ENCODE results near the gene ADRA2C.

Gene ADRA2C

DNA sequence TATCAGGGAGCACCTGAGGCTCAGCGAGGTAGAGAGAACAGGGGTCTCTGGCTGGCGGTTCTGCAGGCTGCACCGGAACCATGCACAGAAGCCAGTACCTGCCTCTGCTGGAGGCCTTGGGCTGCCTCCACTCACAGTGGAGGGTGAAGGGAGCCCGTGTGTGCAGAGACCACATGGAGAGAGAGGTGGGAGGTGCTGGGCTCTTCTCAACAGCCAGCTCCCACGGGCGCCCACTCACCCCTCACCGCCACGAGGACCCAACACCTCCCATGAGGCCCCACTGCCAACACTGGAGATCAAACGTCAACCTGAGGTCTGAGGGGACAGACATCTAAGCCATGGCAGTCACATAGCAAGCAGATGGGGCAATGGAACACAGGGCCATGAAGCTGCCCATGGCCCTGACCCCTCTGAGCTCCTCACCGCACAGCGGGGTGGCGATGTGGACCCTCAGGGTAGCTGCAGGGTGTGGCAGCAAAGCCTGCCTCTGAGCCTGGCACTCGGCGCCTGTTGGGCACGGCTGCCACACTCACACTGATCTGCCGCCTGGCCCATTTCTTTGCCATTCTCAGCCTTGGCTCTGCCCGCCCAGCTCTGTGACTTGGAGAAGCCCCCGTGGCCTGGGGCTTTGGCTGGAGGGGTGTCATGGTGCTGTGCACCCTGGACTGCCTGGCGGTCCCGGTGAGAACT, 44.8 kb downstream of the ADRA2C start:
- no peaks in the 10 kb centered on the region for H3K36me3 ChIP-seq (ENCODE audit: insufficient read depth, low read length)
- no peak overlapping the region for H3K4me2 ChIP-seq (ENCODE audit: low read length)
- H3K9me2 ChIP-seq (ENCODE audit: low read depth, low read length), result no peaks in the 10 kb centered on the region
- H4K20me1 ChIP-seq (ENCODE audit: insufficient read depth, low read length), result no peaks in the 10 kb centered on the region
- TF ChIP-seq, protein P1, sequence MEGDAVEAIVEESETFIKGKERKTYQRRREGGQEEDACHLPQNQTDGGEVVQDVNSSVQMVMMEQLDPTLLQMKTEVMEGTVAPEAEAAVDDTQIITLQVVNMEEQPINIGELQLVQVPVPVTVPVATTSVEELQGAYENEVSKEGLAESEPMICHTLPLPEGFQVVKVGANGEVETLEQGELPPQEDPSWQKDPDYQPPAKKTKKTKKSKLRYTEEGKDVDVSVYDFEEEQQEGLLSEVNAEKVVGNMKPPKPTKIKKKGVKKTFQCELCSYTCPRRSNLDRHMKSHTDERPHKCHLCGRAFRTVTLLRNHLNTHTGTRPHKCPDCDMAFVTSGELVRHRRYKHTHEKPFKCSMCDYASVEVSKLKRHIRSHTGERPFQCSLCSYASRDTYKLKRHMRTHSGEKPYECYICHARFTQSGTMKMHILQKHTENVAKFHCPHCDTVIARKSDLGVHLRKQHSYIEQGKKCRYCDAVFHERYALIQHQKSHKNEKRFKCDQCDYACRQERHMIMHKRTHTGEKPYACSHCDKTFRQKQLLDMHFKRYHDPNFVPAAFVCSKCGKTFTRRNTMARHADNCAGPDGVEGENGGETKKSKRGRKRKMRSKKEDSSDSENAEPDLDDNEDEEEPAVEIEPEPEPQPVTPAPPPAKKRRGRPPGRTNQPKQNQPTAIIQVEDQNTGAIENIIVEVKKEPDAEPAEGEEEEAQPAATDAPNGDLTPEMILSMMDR (IDR thresholded peaks at IDR 0.05; ENCODE audit: low read length), result no peak
- no peak for TF ChIP-seq EZH2 (IDR thresholded peaks at IDR 0.05; ENCODE audit: borderline replicate concordance, low read length)
- no peak overlapping the region for H3K27ac ChIP-seq (ENCODE audit: low read depth, low read length, poor library complexity, severe bottlenecking)
- no peaks in the 10 kb centered on the region for H3K9me3 ChIP-seq (ENCODE audit: low read length)
- H2AFZ ChIP-seq (ENCODE audit: low read length), result no peak overlapping the region
- H3K4me1 ChIP-seq (ENCODE audit: insufficient read depth, low read length, severe bottlenecking), result no peaks in the 10 kb centered on the region
- no peaks in the 10 kb centered on the region for H3F3A ChIP-seq (ENCODE audit: insufficient read depth, low read length)
- no peak overlapping the region for H3K9ac ChIP-seq (ENCODE audit: low read length)
- no peaks in the 10 kb centered on the region for H3K79me2 ChIP-seq (ENCODE audit: insufficient read depth, low read length)
- no peak overlapping the region for H3K4me3 ChIP-seq (ENCODE audit: low read depth, low read length, poor library complexity, severe bottlenecking)
- H3K27me3 ChIP-seq (ENCODE audit: insufficient read depth, low read length), result no peaks in the 10 kb centered on the region

DNA sequence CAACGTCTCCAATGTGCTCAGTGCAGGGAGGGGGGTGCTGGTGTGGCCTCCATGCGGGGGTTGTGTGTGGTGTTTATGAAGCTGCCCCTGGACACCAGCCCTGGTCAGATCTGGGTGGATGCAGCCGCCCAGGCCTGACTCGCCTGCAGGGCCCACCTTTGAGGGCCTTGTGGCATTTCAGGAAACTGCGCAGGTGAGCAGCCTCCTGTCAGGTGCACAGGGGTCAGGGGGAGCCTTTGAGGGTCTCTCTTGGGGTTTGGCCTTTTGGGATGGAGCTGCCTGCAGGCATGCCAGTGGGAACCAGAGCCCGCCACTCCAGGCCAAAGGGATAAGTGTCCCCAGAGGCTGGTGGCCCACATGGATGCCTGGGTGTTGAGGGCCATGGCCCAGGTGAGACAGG, 45.4 kb downstream of the ADRA2C start:
- no peaks in the 10 kb centered on the region for H3K9me2 ChIP-seq (ENCODE audit: low read depth, low read length)
- H3K9ac ChIP-seq (ENCODE audit: low read length), result no peak overlapping the region
- no peaks in the 10 kb centered on the region for H3K9me3 ChIP-seq (ENCODE audit: low read length)
- no peak overlapping the region for H3K27ac ChIP-seq (ENCODE audit: low read depth, low read length, poor library complexity, severe bottlenecking)
- no peak overlapping the region for H2AFZ ChIP-seq (ENCODE audit: low read length)
- no peak overlapping the region for H3K4me3 ChIP-seq (ENCODE audit: low read depth, low read length, poor library complexity, severe bottlenecking)
- no peaks in the 10 kb centered on the region for H3F3A ChIP-seq (ENCODE audit: insufficient read depth, low read length)
- no peaks in the 10 kb centered on the region for H3K27me3 ChIP-seq (ENCODE audit: insufficient read depth, low read length)
- H4K20me1 ChIP-seq (ENCODE audit: insufficient read depth, low read length), result no peaks in the 10 kb centered on the region
- H3K36me3 ChIP-seq (ENCODE audit: insufficient read depth, low read length), result no peaks in the 10 kb centered on the region
- no peaks in the 10 kb centered on the region for H3K4me1 ChIP-seq (ENCODE audit: insufficient read depth, low read length, severe bottlenecking)
- no peak for TF ChIP-seq EZH2 (IDR thresholded peaks at IDR 0.05; ENCODE audit: borderline replicate concordance, low read length)
- TF ChIP-seq, protein P1 (IDR thresholded peaks at IDR 0.05; ENCODE audit: low read length), result no peak
- no peak overlapping the region for H3K4me2 ChIP-seq (ENCODE audit: low read length)
- H3K79me2 ChIP-seq (ENCODE audit: insufficient read depth, low read length), result no peaks in the 10 kb centered on the region

GRCh38 chr4:3812211-3812934, 46.2 kb downstream of the ADRA2C start:
- H4K20me1 ChIP-seq (ENCODE audit: insufficient read depth, low read length), result no peaks in the 10 kb centered on the region

More at GRCh38 chr4:3812211-3812934, 46.2 kb downstream of the ADRA2C start:
- Histone ChIP-seq H3F3A (ENCODE audit: insufficient read depth, low read length) (no peaks in the 10 kb centered on the region), H3K9me3 (ENCODE audit: low read length) (no peaks in the 10 kb centered on the region), H3K9me2 (ENCODE audit: low read depth, low read length) (no peaks in the 10 kb centered on the region), H3K4me1 (ENCODE audit: insufficient read depth, low read length, severe bottlenecking) (no peaks in the 10 kb centered on the region), H3K36me3 (ENCODE audit: insufficient read depth, low read length) (no peaks in the 10 kb centered on the region), H3K27ac (ENCODE audit: low read depth, low read length, poor library complexity, severe bottlenecking) (no peak overlapping the region), H3K27me3 (ENCODE audit: insufficient read depth, low read length) (no peaks in the 10 kb centered on the region), H3K79me2 (ENCODE audit: insufficient read depth, low read length) (no peaks in the 10 kb centered on the region), H2AFZ (ENCODE audit: low read length) (no peak overlapping the region), H3K4me2 (ENCODE audit: low read length) (no peak overlapping the region), H3K4me3 (ENCODE audit: low read depth, low read length, poor library complexity, severe bottlenecking) (no peak overlapping the region), H3K9ac (ENCODE audit: low read length) (no peak overlapping the region)
- TF ChIP-seq EZH2 (IDR thresholded peaks at IDR 0.05; ENCODE audit: borderline replicate concordance, low read length), result no peak
- TF ChIP-seq, protein P1 (IDR thresholded peaks at IDR 0.05; ENCODE audit: low read length), result no peak

All from OCI-LY1 (cell line).